Activated naive CD4-positive, alpha-beta T cell treated with Interleukin-2 at 50 U/mL for 16 hours (primary cell): ENCODE data around the gene GRK1.

ENCODE experiments used
- DNase-seq: peaks from one replicate; pipeline ENCODE4 v3.0.0-alpha.2; 2020

GRK1 gene

GRCh38 chr13:113632706-113633484 lies 34.1 kb upstream of the GRK1 start:
- DNase-seq: no peak

GRCh38 chr13:113633485-113633873 lies 33.5 kb upstream of the GRK1 start:
- DNase-seq: no peak

GRCh38 chr13:113634279-113635047 lies 32.6 kb upstream of the GRK1 start:
- no peak for DNase-seq

GRCh38 chr13:113635048-113635420 lies 32.0 kb upstream of the GRK1 start:
- no peak for DNase-seq

GRCh38 chr13:113635709-113636108 lies 31.3 kb upstream of the GRK1 start:
- no peak for DNase-seq

- DNase-seq: no peak
These were observed 30.6 kb upstream of the GRK1 start for GRCh38 chr13:113636266-113636963.

GRCh38 chr13:113637262-113638160 lies 29.5 kb upstream of the GRK1 start:
- DNase-seq: no peak

GRCh38 chr13:113638173-113638746 lies 28.8 kb upstream of the GRK1 start:
- no peak for DNase-seq

- no peak for DNase-seq
These were observed 28.2 kb upstream of the GRK1 start for GRCh38 chr13:113638806-113639205.

- DNase-seq: no peak
These were observed 27.3 kb upstream of the GRK1 start for GRCh38 chr13:113639616-113640262.

- no peak for DNase-seq
These were observed 25.6 kb upstream of the GRK1 start for GRCh38 chr13:113641426-113641825.

- DNase-seq: no peak
These were observed 24.5 kb upstream of the GRK1 start for GRCh38 chr13:113642563-113642962.

- DNase-seq: no peak
These were observed 23.4 kb upstream of the GRK1 start for GRCh38 chr13:113643593-113643992.

- DNase-seq: no peak
These were observed 22.2 kb upstream of the GRK1 start for GRCh38 chr13:113644800-113645199.

GRCh38 chr13:113645329-113645728 lies 21.7 kb upstream of the GRK1 start:
- no peak for DNase-seq

GRCh38 chr13:113646376-113646775 lies 20.6 kb upstream of the GRK1 start:
- DNase-seq: no peak

- no peak for DNase-seq
These were observed 20.1 kb upstream of the GRK1 start for GRCh38 chr13:113646921-113647340.

GRCh38 chr13:113647351-113648215 lies 19.4 kb upstream of the GRK1 start:
- DNase-seq: no peak

- no peak for DNase-seq
These were observed 18.8 kb upstream of the GRK1 start for GRCh38 chr13:113648216-113648610.

GRCh38 chr13:113649212-113649611 lies 17.8 kb upstream of the GRK1 start:
- DNase-seq: no peak

- DNase-seq: no peak
These were observed 16.7 kb upstream of the GRK1 start for GRCh38 chr13:113650275-113650674.
